ENCODE data around the gene UVRAG. TPM values are rescaled to one million over a fixed set of nuclear protein-coding genes. Genes with fewer than 3 reads are reported as not detected.

Gene UVRAG
- total RNA-seq, 1 donor from 2014 or later: 20.2 TPM

- H3K36me3 Mint-ChIP-seq (ENCODE audit: unreplicated experiment): peaks cover 23% of the 10 kb centered on the region
- no peaks in the 10 kb centered on the region for H3K27me3 Mint-ChIP-seq (ENCODE audit: unreplicated experiment)
- peaks cover 74% of the 10 kb centered on the region for H3K4me1 Mint-ChIP-seq (ENCODE audit: unreplicated experiment)
- H3K4me3 Mint-ChIP-seq (ENCODE audit: unreplicated experiment): no peak overlapping the region
- DNase-seq (ENCODE audit: extremely low spot score, unreplicated experiment): no peak
- H3K9me3 Mint-ChIP-seq (ENCODE audit: unreplicated experiment): peaks cover 13% of the 10 kb centered on the region
- H3K27ac Mint-ChIP-seq (ENCODE audit: unreplicated experiment): peak overlapping the region; percentile 90
- TF ChIP-seq CTCF (IDR thresholded peaks at IDR 0.05): no peak
These were observed 210.8 kb downstream of the UVRAG start for GRCh38 chr11:76025817-76026216.

- Mint-ChIP-seq H3K4me3 (ENCODE audit: unreplicated experiment) (no peak overlapping the region), H3K4me1 (ENCODE audit: unreplicated experiment) (peaks cover 78% of the 10 kb centered on the region), H3K27me3 (ENCODE audit: unreplicated experiment) (no peaks in the 10 kb centered on the region), H3K36me3 (ENCODE audit: unreplicated experiment) (peaks cover 18% of the 10 kb centered on the region), H3K27ac (ENCODE audit: unreplicated experiment) (peak overlapping the region; percentile 90), H3K9me3 (ENCODE audit: unreplicated experiment) (peaks cover 11% of the 10 kb centered on the region)
- TF ChIP-seq CTCF (IDR thresholded peaks at IDR 0.05): no peak
- DNase-seq (ENCODE audit: extremely low spot score, unreplicated experiment): no peak
These were observed 211.3 kb downstream of the UVRAG start for GRCh38 chr11:76026281-76026680.

GRCh38 chr11:76026862-76027261, 211.9 kb downstream of the UVRAG start:
- Mint-ChIP-seq H3K27ac (ENCODE audit: unreplicated experiment) (peak overlapping the region; percentile 16), H3K4me1 (ENCODE audit: unreplicated experiment) (peaks cover 83% of the 10 kb centered on the region), H3K36me3 (ENCODE audit: unreplicated experiment) (peaks cover 13% of the 10 kb centered on the region), H3K27me3 (ENCODE audit: unreplicated experiment) (no peaks in the 10 kb centered on the region), H3K9me3 (ENCODE audit: unreplicated experiment) (peaks cover 8% of the 10 kb centered on the region), H3K4me3 (ENCODE audit: unreplicated experiment) (no peak overlapping the region)
- no peak for TF ChIP-seq CTCF (IDR thresholded peaks at IDR 0.05)
- no peak for DNase-seq (ENCODE audit: extremely low spot score, unreplicated experiment)

GRCh38 chr11:76030286-76030685, 215.3 kb downstream of the UVRAG start:
- DNase-seq (ENCODE audit: extremely low spot score, unreplicated experiment): no peak
- Mint-ChIP-seq H3K9me3 (ENCODE audit: unreplicated experiment) (no peaks in the 10 kb centered on the region), H3K4me3 (ENCODE audit: unreplicated experiment) (no peak overlapping the region), H3K36me3 (ENCODE audit: unreplicated experiment) (peaks cover 10% of the 10 kb centered on the region), H3K4me1 (ENCODE audit: unreplicated experiment) (peaks cover 63% of the 10 kb centered on the region), H3K27me3 (ENCODE audit: unreplicated experiment) (no peaks in the 10 kb centered on the region), H3K27ac (ENCODE audit: unreplicated experiment) (peak overlapping the region; percentile 86)
- TF ChIP-seq CTCF (IDR thresholded peaks at IDR 0.05): no peak

- DNase-seq (ENCODE audit: extremely low spot score, unreplicated experiment): no peak
- H3K4me1 Mint-ChIP-seq (ENCODE audit: unreplicated experiment): peaks cover 56% of the 10 kb centered on the region
- no peak overlapping the region for H3K4me3 Mint-ChIP-seq (ENCODE audit: unreplicated experiment)
- no peaks in the 10 kb centered on the region for H3K9me3 Mint-ChIP-seq (ENCODE audit: unreplicated experiment)
- H3K27me3 Mint-ChIP-seq (ENCODE audit: unreplicated experiment): no peaks in the 10 kb centered on the region
- H3K36me3 Mint-ChIP-seq (ENCODE audit: unreplicated experiment): peaks cover 10% of the 10 kb centered on the region
- peak overlapping the region; percentile 86 for H3K27ac Mint-ChIP-seq (ENCODE audit: unreplicated experiment)
- TF ChIP-seq CTCF (IDR thresholded peaks at IDR 0.05): no peak
These were observed 216.1 kb downstream of the UVRAG start for GRCh38 chr11:76030968-76031590.

All from osteocyte (in vitro differentiated cells).